ENCODE measurements around the gene RXFP2. TPM values are rescaled to one million over a fixed set of nuclear protein-coding genes. Genes with fewer than 3 reads are reported as not detected.

Gene RXFP2
- total and polyA plus RNA-seq, 12 donors: 0.04 to 0.55 (median 0.37) TPM; not detected in 4

- no peaks in the 10 kb centered on the region for H3K36me3 ChIP-seq (replicated peaks in 1 of 2)
- WGBS, 4 donors: 84 to 90% (median 85%) methylated on average over 4 of the region's 4 CpGs
- no peaks in the 10 kb centered on the region for H3K9me3 ChIP-seq (replicated peaks in 1 of 3)
- intact Hi-C loops (cut with DNase I): no loop called here
- no peak overlapping the region for H3K27ac ChIP-seq
- H3K27me3 ChIP-seq: no peaks in the 10 kb centered on the region
- no peak for DNase-seq
- no peak for TF ChIP-seq CTCF (IDR thresholded peaks at IDR 0.05)
- no peak for TF ChIP-seq POLR2A (IDR thresholded peaks at IDR 0.05)
- no peak overlapping the region for H3K4me3 ChIP-seq
- no peaks in the 10 kb centered on the region for H3K4me1 ChIP-seq (replicated peaks in 1 of 2)
Measured at GRCh38 chr13:31769575-31769974, 30.2 kb downstream of the RXFP2 start.

DNA sequence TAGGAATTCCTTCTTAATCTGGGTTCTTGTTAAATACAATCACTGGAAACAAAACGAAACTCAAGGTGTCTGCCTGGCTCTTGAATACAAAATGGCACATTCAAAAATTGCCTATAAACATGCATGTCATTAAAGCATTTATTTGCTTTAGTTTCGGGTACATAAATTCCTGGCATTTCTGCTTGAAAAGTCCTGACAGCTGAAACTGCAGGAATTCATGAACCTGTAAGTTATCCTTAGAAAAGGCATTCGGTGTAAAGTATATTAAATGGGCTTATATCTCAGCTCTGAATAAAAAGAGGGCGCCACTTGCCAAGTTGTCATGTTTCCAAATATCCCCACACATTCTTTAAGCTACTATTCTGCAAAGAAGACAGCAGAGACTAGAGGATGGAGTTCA lies 32.9 kb downstream of the RXFP2 start:
- intact Hi-C loops (cut with DNase I): no loop called here
- no peaks in the 10 kb centered on the region for H3K9me3 ChIP-seq (replicated peaks in 1 of 3)

DNA sequence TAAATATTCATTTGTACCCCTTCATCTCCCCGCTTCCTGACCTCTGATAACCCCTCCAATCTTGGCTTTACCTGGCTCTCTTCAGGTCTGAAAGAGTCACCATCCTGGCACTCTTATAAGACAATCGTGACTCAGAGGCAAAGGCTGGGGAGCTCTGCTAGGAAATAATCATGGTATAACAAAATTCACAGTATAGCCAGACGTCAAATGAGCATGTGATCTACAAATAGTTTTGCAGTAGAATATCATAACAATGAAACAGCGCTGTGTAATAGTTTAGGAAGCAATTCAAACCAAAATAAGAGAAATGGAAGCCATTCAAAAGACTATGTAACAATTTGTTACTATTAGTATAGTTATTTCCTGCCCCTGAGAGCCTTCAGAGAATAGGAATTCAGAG lies 34.2 kb downstream of the RXFP2 start:
- Histone ChIP-seq H3K4me3 (no peak overlapping the region), H3K4me1 (replicated peaks in 1 of 2) (no peaks in the 10 kb centered on the region), H3K36me3 (replicated peaks in 1 of 2) (no peaks in the 10 kb centered on the region), H3K9me3 (replicated peaks in 1 of 3) (no peaks in the 10 kb centered on the region), H3K27ac (no peak overlapping the region), H3K27me3 (no peaks in the 10 kb centered on the region)
- intact Hi-C loops (cut with DNase I): no loop called here
- TF ChIP-seq CTCF (IDR thresholded peaks at IDR 0.05): no peak
- TF ChIP-seq POLR2A (IDR thresholded peaks at IDR 0.05): no peak
- 61 to 67% (median 64%) methylated on average over 4 of the region's 4 CpGs for WGBS, 4 donors
- DNase-seq: no peak

More for the DNA sequence above, 32.9 kb downstream of the RXFP2 start:
- TF ChIP-seq CTCF (IDR thresholded peaks at IDR 0.05) (no peak), POLR2A (IDR thresholded peaks at IDR 0.05) (no peak)
- H3K27me3 ChIP-seq: no peaks in the 10 kb centered on the region
- H3K36me3 ChIP-seq (replicated peaks in 1 of 2): no peaks in the 10 kb centered on the region
- no peaks in the 10 kb centered on the region for H3K4me1 ChIP-seq (replicated peaks in 1 of 2)
- no peak overlapping the region for H3K27ac ChIP-seq
- 77 to 85% (median 80%) methylated on average over 4 of the region's 4 CpGs for WGBS, 4 donors
- no peak overlapping the region for H3K4me3 ChIP-seq
- DNase-seq: no peak

DNA sequence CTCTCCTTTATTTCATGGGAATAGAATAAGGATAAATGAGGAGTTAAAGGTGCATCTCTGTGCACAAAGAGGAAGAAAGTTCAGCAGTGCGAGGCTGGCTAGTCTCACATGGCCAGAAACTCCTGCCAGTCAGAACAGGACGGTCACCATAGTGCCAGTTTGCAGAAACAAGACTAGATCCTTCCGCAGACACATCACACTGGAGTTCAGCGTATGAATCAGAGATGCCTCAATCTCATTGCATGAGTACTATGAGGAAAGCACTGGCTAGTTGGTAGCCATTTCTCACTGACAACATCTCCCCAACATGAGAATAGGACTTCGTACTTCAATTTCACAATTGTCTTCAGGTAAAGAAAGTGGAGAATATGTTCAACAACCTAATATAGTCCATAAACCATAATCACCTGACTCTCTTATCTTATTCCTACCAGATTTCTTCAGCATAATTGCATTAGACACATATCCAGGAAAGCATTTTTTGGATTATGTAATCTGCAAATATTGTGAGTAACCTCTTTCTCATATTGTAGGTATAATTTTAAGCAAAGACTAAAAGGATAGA lies 34.9 kb downstream of the RXFP2 start:
- 79 to 87% (median 83%) methylated on average over 5 of the region's 5 CpGs for WGBS, 4 donors
- TF ChIP-seq POLR2A (IDR thresholded peaks at IDR 0.05) (no peak), CTCF (IDR thresholded peaks at IDR 0.05) (no peak)
- Histone ChIP-seq H3K9me3 (replicated peaks in 1 of 3) (no peaks in the 10 kb centered on the region), H3K4me3 (no peak overlapping the region), H3K4me1 (replicated peaks in 1 of 2) (no peaks in the 10 kb centered on the region), H3K27ac (no peak overlapping the region), H3K27me3 (no peaks in the 10 kb centered on the region), H3K36me3 (replicated peaks in 1 of 2) (no peaks in the 10 kb centered on the region)
- intact Hi-C loops (cut with DNase I): no loop called here
- DNase-seq: no peak
